ENCODE measurements around the gene ASPSCR1. TPM values are rescaled to one million over a fixed set of nuclear protein-coding genes. Genes with fewer than 3 reads are reported as not detected.

Gene ASPSCR1
- total RNA-seq, 2 donors from 2014 or later = 14.1 to 18.8 TPM

DNA sequence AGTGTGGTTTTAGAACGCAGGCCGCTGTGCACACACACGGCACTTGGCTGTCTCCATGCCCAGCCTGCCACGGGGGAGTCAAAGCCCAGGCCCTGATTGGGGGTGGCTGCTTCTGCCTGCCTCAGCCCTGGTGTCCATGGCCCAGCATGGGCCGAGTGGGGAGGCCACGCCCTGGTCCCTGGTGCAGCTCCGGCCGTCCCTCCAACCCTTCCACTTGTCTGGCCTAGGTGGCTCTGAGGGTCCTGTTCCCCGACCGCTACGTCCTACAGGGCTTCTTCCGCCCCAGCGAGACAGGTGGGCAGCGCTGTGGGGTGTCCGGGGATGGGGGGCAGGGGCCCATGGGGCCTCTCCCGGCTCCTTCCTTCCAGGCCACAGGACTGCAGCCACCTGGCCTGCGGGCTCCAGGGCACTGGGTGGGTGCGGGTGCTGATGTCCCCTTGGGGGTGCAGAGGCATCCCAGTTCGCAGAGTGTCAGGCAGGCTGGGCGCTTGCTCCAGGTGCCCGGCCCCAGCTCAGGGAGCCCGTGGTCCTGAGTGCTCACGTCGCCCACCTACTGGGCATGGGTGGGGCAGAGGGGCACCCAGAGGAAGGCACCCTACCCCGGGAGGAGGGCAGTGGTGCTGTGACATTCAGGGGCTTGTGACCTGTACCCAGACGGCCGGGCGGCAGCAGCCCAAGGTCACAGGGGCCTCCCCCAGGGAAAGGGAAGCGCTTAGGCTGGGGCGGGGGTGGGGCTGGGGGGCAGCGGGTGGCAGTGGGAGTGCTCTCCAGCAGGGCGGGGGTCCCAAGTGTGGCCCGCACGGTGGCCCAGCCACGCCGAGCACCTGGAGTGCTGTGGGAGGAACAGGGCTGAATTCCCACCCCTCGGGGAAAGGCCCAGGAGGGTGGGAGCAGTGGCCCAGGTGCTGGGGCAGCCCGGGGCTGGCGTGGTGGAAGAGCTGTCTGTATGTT is 33.4 kb downstream of the ASPSCR1 start:
- TF ChIP-seq CTCF (IDR thresholded peaks at IDR 0.05) = no peak
- Histone ChIP-seq H3K4me3 (no peak overlapping the region), H3K9me3 (no peaks in the 10 kb centered on the region), H3K36me3 (no peaks in the 10 kb centered on the region), H3K27me3 (no peaks in the 10 kb centered on the region), H3K27ac (no peak overlapping the region), H3K4me1 (peaks cover 0 to 31% of the 10 kb centered on the region in 2 donors)
- no peak for DNase-seq (ENCODE audit: low spot score)

GRCh38 chr17:82011617-82012187 is 34.3 kb downstream of the ASPSCR1 start:
- Histone ChIP-seq H3K27me3 (no peaks in the 10 kb centered on the region), H3K4me1 (peaks cover 0 to 22% of the 10 kb centered on the region in 2 donors), H3K36me3 (no peaks in the 10 kb centered on the region), H3K9me3 (no peaks in the 10 kb centered on the region), H3K4me3 (no peak overlapping the region), H3K27ac (no peak overlapping the region)
- TF ChIP-seq CTCF (IDR thresholded peaks at IDR 0.05) = no peak
- no peak for DNase-seq (ENCODE audit: low spot score)

DNA sequence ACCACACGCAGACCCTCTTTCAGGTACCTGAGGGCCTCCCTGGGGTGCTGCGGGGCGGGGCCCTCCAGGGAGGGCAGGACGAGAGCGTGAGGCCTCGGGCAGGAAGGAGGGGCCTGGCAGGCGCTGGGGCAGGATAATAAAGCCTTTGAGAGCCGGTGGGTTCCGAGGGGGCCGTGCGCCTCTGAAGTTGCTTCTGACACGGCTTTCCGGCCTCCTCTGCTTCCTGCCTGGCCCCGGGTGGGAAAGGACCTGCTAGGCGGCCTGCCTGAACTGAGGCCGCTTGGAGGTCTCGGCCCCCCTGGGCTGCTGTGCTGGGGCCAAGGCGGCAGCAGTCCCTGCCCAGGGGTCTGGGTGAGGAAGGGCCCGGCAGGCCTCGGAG is 34.8 kb downstream of the ASPSCR1 start:
- no peak for DNase-seq (ENCODE audit: low spot score)
- peak overlapping the region; percentile 54 to 75 for H3K27ac ChIP-seq
- no peak for TF ChIP-seq CTCF (IDR thresholded peaks at IDR 0.05)
- H3K4me1 ChIP-seq = peaks cover 0 to 21% of the 10 kb centered on the region in 2 donors
- H3K36me3 ChIP-seq = no peaks in the 10 kb centered on the region
- H3K9me3 ChIP-seq = no peaks in the 10 kb centered on the region
- H3K27me3 ChIP-seq = no peaks in the 10 kb centered on the region
- no peak overlapping the region for H3K4me3 ChIP-seq

GRCh38 chr17:82012640-82013295 is 35.3 kb downstream of the ASPSCR1 start:
- peaks cover 0 to 21% of the 10 kb centered on the region in 2 donors for H3K4me1 ChIP-seq
- no peaks in the 10 kb centered on the region for H3K36me3 ChIP-seq
- no peak for DNase-seq (ENCODE audit: low spot score)
- no peak for TF ChIP-seq CTCF (IDR thresholded peaks at IDR 0.05)
- H3K27ac ChIP-seq = peak overlapping the region; percentile 54 to 75
- no peak overlapping the region for H3K4me3 ChIP-seq
- H3K27me3 ChIP-seq = no peaks in the 10 kb centered on the region
- no peaks in the 10 kb centered on the region for H3K9me3 ChIP-seq

DNA sequence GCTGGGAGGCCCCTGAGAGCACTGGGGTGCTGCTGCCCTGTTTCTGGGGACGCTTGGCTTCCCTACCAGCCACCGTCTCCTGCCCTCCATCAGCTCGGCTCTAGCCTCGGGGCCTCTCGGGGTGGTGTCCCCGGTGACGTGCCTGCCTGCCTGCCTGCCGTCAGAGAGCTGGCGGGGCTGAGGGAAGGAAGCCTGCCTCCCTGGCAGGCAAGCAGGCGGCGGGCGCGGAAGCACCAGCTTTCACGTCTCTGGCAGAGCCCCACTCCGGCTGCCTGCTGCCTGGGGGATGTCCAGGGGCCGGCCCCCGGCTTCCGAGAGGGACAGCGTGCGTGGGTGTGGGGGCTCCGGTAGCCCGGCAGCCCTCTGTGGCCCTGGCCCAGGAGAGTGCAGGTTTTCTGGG is 35.9 kb downstream of the ASPSCR1 start:
- Histone ChIP-seq H3K4me3 (no peak overlapping the region), H3K4me1 (peaks cover 0 to 21% of the 10 kb centered on the region in 2 donors), H3K36me3 (peaks cover 3% of the 10 kb centered on the region), H3K27me3 (no peaks in the 10 kb centered on the region), H3K27ac (peak overlapping the region; percentile 54 to 75), H3K9me3 (no peaks in the 10 kb centered on the region)
- TF ChIP-seq CTCF (IDR thresholded peaks at IDR 0.05) = no peak
- DNase-seq (ENCODE audit: low spot score) = no peak
